GM23338 (cell line): Measurements from ENCODE around the gene ZMAT3. TPM values are rescaled to one million over a fixed set of nuclear protein-coding genes. Genes with fewer than 3 reads are reported as not detected.

Experiments
- ATAC-seq: fragments of 200-7000 bp; cut with Tn5 transposase; 3 replicates; pipeline ENCODE4 v1.9.1; 2020
- DNase-seq: peaks from one replicate; pipeline ENCODE4 v3.0.0-alpha.2; 2015; ENCODE audit warnings: low spot score
- H2AFZ ChIP-seq: fragments of 200-600 bp; sonication (generic); 2 replicates; pipeline ENCODE4 v1.8.0; 2016; ENCODE audit warnings: antibody characterized with exemption, mild to moderate bottlenecking, moderate library complexity
- H3F3A ChIP-seq: fragments of 200-600 bp; sonication (generic); replicated peaks from 2 replicates; pipeline ENCODE4 v1.8.0; 2017; ENCODE audit warnings: antibody characterized with exemption, mixed run types, low read depth
- H3K27ac ChIP-seq: fragments of 200-600 bp; sonication (generic); 2 replicates; pipeline ENCODE4 v1.6.1; 2016; ENCODE audit warnings: low read depth
- H3K27me3 ChIP-seq: fragments of 200-600 bp; sonication (generic); 2 replicates; pipeline ENCODE4 v1.8.0; 2016; ENCODE audit warnings: mild to moderate bottlenecking, mixed run types, moderate library complexity; ENCODE audit not compliant: insufficient read depth
- H3K36me3 ChIP-seq: fragments of 200-600 bp; sonication (generic); 2 replicates; pipeline ENCODE4 v1.8.0; 2016; ENCODE audit warnings: mild to moderate bottlenecking; ENCODE audit not compliant: insufficient read depth
- H3K4me1 ChIP-seq: fragments of 200-600 bp; sonication (generic); 2 replicates; pipeline ENCODE4 v1.8.0; 2016; ENCODE audit warnings: mild to moderate bottlenecking, moderate library complexity; ENCODE audit not compliant: insufficient read depth
- H3K4me2 ChIP-seq: fragments of 200-600 bp; sonication (generic); 2 replicates; pipeline ENCODE4 v1.7.1; 2017; ENCODE audit warnings: mixed run types
- H3K4me3 ChIP-seq: fragments of 200-600 bp; sonication (generic); 2 replicates; pipeline ENCODE4 v1.6.1; 2016; ENCODE audit warnings: mixed run types
- H3K79me2 ChIP-seq: fragments of 200-600 bp; sonication (generic); replicated peaks from 2 replicates; pipeline ENCODE4 v1.8.0; 2017; ENCODE audit warnings: mild to moderate bottlenecking; ENCODE audit not compliant: insufficient read depth
- H3K9me2 ChIP-seq: fragments of 200-600 bp; sonication (generic); 2 replicates; pipeline ENCODE4 v1.8.0; 2017; ENCODE audit not compliant: insufficient read depth
- H4K20me1 ChIP-seq: fragments of 200-600 bp; sonication (generic); replicated peaks from 2 replicates; pipeline ENCODE4 v1.8.0; 2017; ENCODE audit warnings: mild to moderate bottlenecking; ENCODE audit not compliant: insufficient read depth
- H3K27ac Mint-ChIP-seq: 2 replicates; pipeline ENCODE4 v1.8.0; 2020; ENCODE audit warnings: inconsistent platforms, mild to moderate bottlenecking, moderate library complexity, mixed read lengths
- H3K27me3 Mint-ChIP-seq: 3 replicates; pipeline ENCODE4 v1.8.0; 2022; ENCODE audit warnings: low read depth, mild to moderate bottlenecking, moderate library complexity, mixed read lengths, inconsistent platforms; ENCODE audit not compliant: insufficient read depth, poor library complexity
- H3K36me3 Mint-ChIP-seq: 3 replicates; pipeline ENCODE4 v1.8.0; 2021; ENCODE audit warnings: low read depth, mild to moderate bottlenecking, inconsistent platforms, moderate library complexity, mixed read lengths
- H3K4me1 Mint-ChIP-seq: 3 replicates; pipeline ENCODE4 v1.8.0; 2020; ENCODE audit warnings: mild to moderate bottlenecking, inconsistent platforms, mixed read lengths
- H3K4me3 Mint-ChIP-seq: 3 replicates; pipeline ENCODE4 v1.8.0; 2021; ENCODE audit warnings: moderate library complexity, mild to moderate bottlenecking, inconsistent platforms, mixed read lengths
- H3K9me3 Mint-ChIP-seq: 3 replicates; pipeline ENCODE4 v1.8.0; 2020; ENCODE audit warnings: moderate library complexity, mild to moderate bottlenecking, inconsistent platforms, mixed read lengths
- CTCF ChIP-seq, 2 experiments: fragments of 200-600 bp in 1 of 2; sonication (generic) in 1 of 2; conservative IDR thresholded peaks; 2 replicates each; pipeline versions ENCODE4 v1.5.1 to v1.6.1; 2016 to 2017; ENCODE audit warnings: antibody characterized with exemption in 2 of 2, low read depth in 2 of 2, mild to moderate bottlenecking in 2 of 2, moderate library complexity in 1 of 2
- ETS1 ChIP-seq: IDR thresholded peaks from 2 replicates; pipeline ENCODE4 v1.6.1; 2016; ENCODE audit warnings: antibody characterized with exemption
- EZH2phosphoT487 ChIP-seq: fragments of 200-600 bp; sonication (generic); IDR thresholded peaks from one replicate; pipeline ENCODE4 v1.8.1; 2018; ENCODE audit warnings: antibody characterized with exemption; ENCODE audit not compliant: unreplicated experiment
- JUNB ChIP-seq: IDR thresholded peaks from one replicate; pipeline ENCODE4 v1.6.1; 2016; ENCODE audit warnings: antibody characterized with exemption; ENCODE audit not compliant: unreplicated experiment
- NANOG ChIP-seq: IDR thresholded peaks from 2 replicates; pipeline ENCODE4 v1.6.1; 2016; ENCODE audit warnings: antibody characterized with exemption, borderline replicate concordance
- POLR2AphosphoS5 ChIP-seq: IDR thresholded peaks from 2 replicates; pipeline ENCODE4 v1.6.1; 2016; ENCODE audit warnings: antibody characterized with exemption, low read depth
- STAT1 ChIP-seq: IDR thresholded peaks from one replicate; pipeline ENCODE4 v1.6.1; 2016; ENCODE audit warnings: antibody characterized with exemption; ENCODE audit not compliant: unreplicated experiment
- ZNF114 ChIP-seq: fragments of 250-450 bp; sonication (Bioruptor Pico); IDR thresholded peaks from 2 replicates; pipeline ENCODE4 v1.5.0; 2020; ENCODE audit warnings: mild to moderate bottlenecking, moderate library complexity
- ZNF331 ChIP-seq: fragments of 250-450 bp; sonication (Bioruptor Pico); IDR thresholded peaks from 2 replicates; pipeline ENCODE4 v1.5.0; 2020; ENCODE audit warnings: low read depth, mild to moderate bottlenecking, moderate library complexity
- polyA plus RNA-seq: library from polyadenylated mRNA; unstranded; fragments of >200 nt; fragmentation: Nextera tagmentation; extraction: Ambion mirVana; gene quantifications from 2 replicates; pipeline ENCODE4 v1.2.1, GENCODE V29; 2016
- total RNA-seq: library from RNA; depleted of rRNA; stranded (reverse); fragments of >200 nt; shearing (Covaris generic); gene quantifications from 2 replicates; pipeline ENCODE4 v1.2.3, GENCODE V29; 2014
- TF ChIP-seq, protein P1 (sequence below): fragments of 250-450 bp; sonication (Bioruptor Pico); IDR thresholded peaks from 2 replicates; pipeline ENCODE4 v1.5.0; 2020; ENCODE audit warnings: mild to moderate bottlenecking, moderate library complexity
- TF ChIP-seq, protein P2 (sequence below): IDR thresholded peaks from one replicate; pipeline ENCODE4 v1.6.1; 2018; ENCODE audit warnings: antibody characterized with exemption; ENCODE audit not compliant: unreplicated experiment

The ZMAT3 gene
- total and polyA plus RNA-seq, 2 experiments from 2014 or later: 10.0 to 17.3 TPM

DNA sequence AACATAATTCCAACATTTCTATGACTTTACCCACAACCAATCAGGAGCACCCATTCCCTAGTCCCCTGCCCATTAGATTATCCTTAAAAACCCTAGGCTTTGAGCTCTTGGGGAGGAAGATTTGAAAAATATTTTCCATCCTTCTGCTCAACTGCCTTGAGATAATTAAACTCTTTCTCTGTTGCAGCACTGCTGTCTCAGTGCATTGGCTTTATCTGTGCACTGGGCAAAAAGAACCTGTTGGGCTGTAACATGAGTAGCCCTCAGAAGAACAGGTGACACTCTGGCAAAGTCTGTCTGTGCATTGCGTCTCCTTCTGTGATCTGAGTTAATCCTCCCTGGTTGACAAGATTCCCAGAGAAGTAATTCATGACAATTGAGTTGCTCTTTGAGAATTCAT, 83.9 kb downstream of the ZMAT3 start (continued):
- TF ChIP-seq CTCF (conservative IDR thresholded peaks at IDR 0.05; ENCODE audit: low read depth in 2 of 2) (no peak), EZH2phosphoT487 (no peak), STAT1 (no peak), NANOG (no peak), ETS1 (no peak), ZNF114 (CRISPR knock-in tag) (no peak)

- Histone ChIP-seq H3K27ac (no peak overlapping the region), H3K79me2 (no peaks in the 10 kb centered on the region), H3K4me2 (no peak overlapping the region), H3F3A (no peaks in the 10 kb centered on the region), H3K4me3 (no peak overlapping the region), H4K20me1 (no peaks in the 10 kb centered on the region), H3K9me2 (no peaks in the 10 kb centered on the region), H2AFZ (no peak overlapping the region), H3K36me3 (peaks cover 8% of the 10 kb centered on the region; the same call in 1 of the 2 replicates), H3K4me1 (no peaks in the 10 kb centered on the region), H3K27me3 (no peaks in the 10 kb centered on the region)
- Mint-ChIP-seq H3K4me3 (no peak overlapping the region), H3K9me3 (peaks cover 79% of the 10 kb centered on the region), H3K27ac (no peak overlapping the region), H3K4me1 (no peaks in the 10 kb centered on the region), H3K36me3 (peaks cover 51% of the 10 kb centered on the region), H3K27me3 (no peaks in the 10 kb centered on the region)
- ATAC-seq: no peak
- no peak for DNase-seq
- TF ChIP-seq, protein P1, sequence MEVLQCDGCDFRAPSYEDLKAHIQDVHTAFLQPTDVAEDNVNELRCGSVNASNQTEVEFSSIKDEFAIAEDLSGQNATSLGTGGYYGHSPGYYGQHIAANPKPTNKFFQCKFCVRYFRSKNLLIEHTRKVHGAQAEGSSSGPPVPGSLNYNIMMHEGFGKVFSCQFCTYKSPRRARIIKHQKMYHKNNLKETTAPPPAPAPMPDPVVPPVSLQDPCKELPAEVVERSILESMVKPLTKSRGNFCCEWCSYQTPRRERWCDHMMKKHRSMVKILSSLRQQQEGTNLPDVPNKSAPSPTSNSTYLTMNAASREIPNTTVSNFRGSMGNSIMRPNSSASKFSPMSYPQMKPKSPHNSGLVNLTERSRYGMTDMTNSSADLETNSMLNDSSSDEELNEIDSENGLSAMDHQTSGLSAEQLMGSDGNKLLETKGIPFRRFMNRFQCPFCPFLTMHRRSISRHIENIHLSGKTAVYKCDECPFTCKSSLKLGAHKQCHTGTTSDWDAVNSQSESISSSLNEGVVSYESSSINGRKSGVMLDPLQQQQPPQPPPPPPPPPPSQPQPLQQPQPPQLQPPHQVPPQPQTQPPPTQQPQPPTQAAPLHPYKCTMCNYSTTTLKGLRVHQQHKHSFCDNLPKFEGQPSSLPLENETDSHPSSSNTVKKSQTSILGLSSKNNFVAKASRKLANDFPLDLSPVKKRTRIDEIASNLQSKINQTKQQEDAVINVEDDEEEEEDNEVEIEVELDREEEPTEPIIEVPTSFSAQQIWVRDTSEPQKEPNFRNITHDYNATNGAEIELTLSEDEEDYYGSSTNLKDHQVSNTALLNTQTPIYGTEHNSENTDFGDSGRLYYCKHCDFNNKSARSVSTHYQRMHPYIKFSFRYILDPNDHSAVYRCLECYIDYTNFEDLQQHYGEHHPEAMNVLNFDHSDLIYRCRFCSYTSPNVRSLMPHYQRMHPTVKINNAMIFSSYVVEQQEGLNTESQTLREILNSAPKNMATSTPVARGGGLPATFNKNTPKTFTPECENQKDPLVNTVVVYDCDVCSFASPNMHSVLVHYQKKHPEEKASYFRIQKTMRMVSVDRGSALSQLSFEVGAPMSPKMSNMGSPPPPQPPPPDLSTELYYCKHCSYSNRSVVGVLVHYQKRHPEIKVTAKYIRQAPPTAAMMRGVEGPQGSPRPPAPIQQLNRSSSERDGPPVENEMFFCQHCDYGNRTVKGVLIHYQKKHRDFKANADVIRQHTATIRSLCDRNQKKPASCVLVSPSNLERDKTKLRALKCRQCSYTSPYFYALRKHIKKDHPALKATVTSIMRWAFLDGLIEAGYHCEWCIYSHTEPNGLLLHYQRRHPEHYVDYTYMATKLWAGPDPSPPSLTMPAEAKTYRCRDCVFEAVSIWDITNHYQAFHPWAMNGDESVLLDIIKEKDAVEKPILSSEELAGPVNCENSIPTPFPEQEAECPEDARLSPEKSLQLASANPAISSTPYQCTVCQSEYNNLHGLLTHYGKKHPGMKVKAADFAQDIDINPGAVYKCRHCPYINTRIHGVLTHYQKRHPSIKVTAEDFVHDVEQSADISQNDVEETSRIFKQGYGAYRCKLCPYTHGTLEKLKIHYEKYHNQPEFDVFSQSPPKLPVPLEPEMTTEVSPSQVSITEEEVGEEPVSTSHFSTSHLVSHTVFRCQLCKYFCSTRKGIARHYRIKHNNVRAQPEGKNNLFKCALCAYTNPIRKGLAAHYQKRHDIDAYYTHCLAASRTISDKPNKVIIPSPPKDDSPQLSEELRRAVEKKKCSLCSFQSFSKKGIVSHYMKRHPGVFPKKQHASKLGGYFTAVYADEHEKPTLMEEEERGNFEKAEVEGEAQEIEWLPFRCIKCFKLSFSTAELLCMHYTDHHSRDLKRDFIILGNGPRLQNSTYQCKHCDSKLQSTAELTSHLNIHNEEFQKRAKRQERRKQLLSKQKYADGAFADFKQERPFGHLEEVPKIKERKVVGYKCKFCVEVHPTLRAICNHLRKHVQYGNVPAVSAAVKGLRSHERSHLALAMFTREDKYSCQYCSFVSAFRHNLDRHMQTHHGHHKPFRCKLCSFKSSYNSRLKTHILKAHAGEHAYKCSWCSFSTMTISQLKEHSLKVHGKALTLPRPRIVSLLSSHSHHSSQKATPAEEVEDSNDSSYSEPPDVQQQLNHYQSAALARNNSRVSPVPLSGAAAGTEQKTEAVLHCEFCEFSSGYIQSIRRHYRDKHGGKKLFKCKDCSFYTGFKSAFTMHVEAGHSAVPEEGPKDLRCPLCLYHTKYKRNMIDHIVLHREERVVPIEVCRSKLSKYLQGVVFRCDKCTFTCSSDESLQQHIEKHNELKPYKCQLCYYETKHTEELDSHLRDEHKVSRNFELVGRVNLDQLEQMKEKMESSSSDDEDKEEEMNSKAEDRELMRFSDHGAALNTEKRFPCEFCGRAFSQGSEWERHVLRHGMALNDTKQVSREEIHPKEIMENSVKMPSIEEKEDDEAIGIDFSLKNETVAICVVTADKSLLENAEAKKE: no peak
- TF ChIP-seq JUNB (no peak), ZNF331 (no peak), STAT1 (no peak), CTCF (conservative IDR thresholded peaks at IDR 0.05; ENCODE audit: low read depth in 2 of 2) (no peak), NANOG (no peak), POLR2AphosphoS5 (no peak)
- TF ChIP-seq, protein P2, sequence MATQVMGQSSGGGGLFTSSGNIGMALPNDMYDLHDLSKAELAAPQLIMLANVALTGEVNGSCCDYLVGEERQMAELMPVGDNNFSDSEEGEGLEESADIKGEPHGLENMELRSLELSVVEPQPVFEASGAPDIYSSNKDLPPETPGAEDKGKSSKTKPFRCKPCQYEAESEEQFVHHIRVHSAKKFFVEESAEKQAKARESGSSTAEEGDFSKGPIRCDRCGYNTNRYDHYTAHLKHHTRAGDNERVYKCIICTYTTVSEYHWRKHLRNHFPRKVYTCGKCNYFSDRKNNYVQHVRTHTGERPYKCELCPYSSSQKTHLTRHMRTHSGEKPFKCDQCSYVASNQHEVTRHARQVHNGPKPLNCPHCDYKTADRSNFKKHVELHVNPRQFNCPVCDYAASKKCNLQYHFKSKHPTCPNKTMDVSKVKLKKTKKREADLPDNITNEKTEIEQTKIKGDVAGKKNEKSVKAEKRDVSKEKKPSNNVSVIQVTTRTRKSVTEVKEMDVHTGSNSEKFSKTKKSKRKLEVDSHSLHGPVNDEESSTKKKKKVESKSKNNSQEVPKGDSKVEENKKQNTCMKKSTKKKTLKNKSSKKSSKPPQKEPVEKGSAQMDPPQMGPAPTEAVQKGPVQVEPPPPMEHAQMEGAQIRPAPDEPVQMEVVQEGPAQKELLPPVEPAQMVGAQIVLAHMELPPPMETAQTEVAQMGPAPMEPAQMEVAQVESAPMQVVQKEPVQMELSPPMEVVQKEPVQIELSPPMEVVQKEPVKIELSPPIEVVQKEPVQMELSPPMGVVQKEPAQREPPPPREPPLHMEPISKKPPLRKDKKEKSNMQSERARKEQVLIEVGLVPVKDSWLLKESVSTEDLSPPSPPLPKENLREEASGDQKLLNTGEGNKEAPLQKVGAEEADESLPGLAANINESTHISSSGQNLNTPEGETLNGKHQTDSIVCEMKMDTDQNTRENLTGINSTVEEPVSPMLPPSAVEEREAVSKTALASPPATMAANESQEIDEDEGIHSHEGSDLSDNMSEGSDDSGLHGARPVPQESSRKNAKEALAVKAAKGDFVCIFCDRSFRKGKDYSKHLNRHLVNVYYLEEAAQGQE: no peak
Measured at GRCh38 chr3:178986456-178986855, 85.2 kb downstream of the ZMAT3 start.
